Suprapubic skin (tissue), 4 donors: ENCODE data around the gene EIF3K.

Experiments used
- CTCF ChIP-seq, 2 donors: fragments of 200-600 bp in 1 of 2; fragments of 450-650 bp in 1 of 2; sonication (generic) in 1 of 2; IDR thresholded peaks; one replicate each; pipeline ENCODE4 v1.5.1; 2016 to 2019; ENCODE audit warnings: antibody characterized with exemption in 2 of 2, mild to moderate bottlenecking in 1 of 2, moderate library complexity in 1 of 2
- EP300 ChIP-seq: sonication (generic); formaldehyde crosslinking; IDR thresholded peaks from one replicate; pipeline ENCODE4 v1.6.1; 2017; ENCODE audit warnings: antibody characterized with exemption
- POLR2A ChIP-seq, 2 donors: fragments of 450-650 bp; IDR thresholded peaks; one replicate each; pipeline ENCODE4 v1.6.1; 2017; ENCODE audit warnings: antibody characterized with exemption in 2 of 2, mild to moderate bottlenecking in 2 of 2, moderate library complexity in 2 of 2
- POLR2AphosphoS5 ChIP-seq, 3 donors: sonication (generic); formaldehyde crosslinking; IDR thresholded peaks; one replicate each; pipeline ENCODE4 v1.6.1; 2017; ENCODE audit warnings: antibody characterized with exemption in 3 of 3

- TF ChIP-seq CTCF (IDR thresholded peaks at IDR 0.05) (no peak), POLR2A (IDR thresholded peaks at IDR 0.05) (no peak), POLR2AphosphoS5 (IDR thresholded peaks at IDR 0.05) (no peak), EP300 (no peak)
Measured at GRCh38 chr19:38670921-38671398, 52.0 kb downstream of the EIF3K start.
